HCT116 (cell line): ENCODE data around the gene ABCC1. TPM values are rescaled to one million over a fixed set of nuclear protein-coding genes. Genes with fewer than 3 reads are reported as not detected.
A peak's percentile ranks its signal among the peaks of the same experiment; 100 is the strongest.

Source experiments
- ATAC-seq: fragments of 200-7000 bp; cut with Tn5 transposase; 2 replicates; pipeline ENCODE4 v1.9.1; 2020; ENCODE audit warnings: mild to moderate bottlenecking, moderate library complexity
- BruUV-seq: library from RNA; stranded (reverse); fragments of 400-500 nt; replicated peaks from 2 replicates; lab custom pipeline; 2021; lab: Mats Ljungman, UMichigan
- CTCF ChIA-PET: fragments of 300-600 bp; sonication (Branson Sonifier 250); formaldehyde crosslinking; loops from one replicate; lab custom pipeline; 2021; ENCODE audit warnings: antibody characterized with exemption; lab: Charles Lee
- POLR2A ChIA-PET: fragments of 300-600, 350-600 bp; sonication (Branson Sonifier 250); formaldehyde crosslinking; loops from one replicate; lab custom pipeline; 2021; ENCODE audit warnings: antibody characterized with exemption; lab: Charles Lee
- RAD21 ChIA-PET, 2 experiments: fragments of 300-600 bp; sonication (Branson Sonifier 250); formaldehyde crosslinking; loops; one replicate each; lab custom pipeline; 2023; ENCODE audit warnings: low total read pairs in 2 of 2; ENCODE audit not compliant: uncharacterized antibody in 2 of 2, unreplicated experiment in 2 of 2, low non-redundant PET in 1 of 2; lab: Charles Lee
- DNase-seq: peaks from one replicate; pipeline ENCODE4 v3.0.0-alpha.2; 2010; ENCODE audit warnings: low read depth, low spot score
- H2AFZ ChIP-seq: fragments of 200-600 bp; shearing (Covaris generic), sonication (generic); 2 replicates; pipeline ENCODE4 v1.6.1; 2017; ENCODE audit warnings: low read depth, mixed run types, mixed read lengths, antibody characterized with exemption, low read length; ENCODE audit not compliant: poor library complexity, severe bottlenecking
- H3K27ac ChIP-seq: 2 replicates; pipeline ENCODE4 v1.5.1; 2012; ENCODE audit warnings: low read depth, low read length
- H3K27me3 ChIP-seq: fragments of 200-600 bp; sonication (generic); 2 replicates; pipeline ENCODE4 v1.6.1; 2016; ENCODE audit warnings: mixed run types, low read length, mixed read lengths; ENCODE audit not compliant: insufficient read depth
- H3K36me3 ChIP-seq, 2 experiments: fragments of 200-500 bp in 1 of 2; fragments of 200-600 bp in 1 of 2; sonication (Bioruptor generic) in 1 of 2; sonication (generic) in 1 of 2; 2 replicates each; pipeline versions ENCODE4 v1.5.1 to v1.6.1; 2014 to 2016; ENCODE audit warnings: low read length in 2 of 2, inconsistent platforms in 1 of 2, mixed read lengths in 1 of 2, mixed run types in 1 of 2; ENCODE audit not compliant: insufficient read depth in 2 of 2, control insufficient read depth in 1 of 2
- H3K4me1 ChIP-seq, 2 experiments: fragments of 200-600 bp in 1 of 2; sonication (generic) in 1 of 2; 2 replicates each; pipeline versions ENCODE4 v1.5.1 to v1.6.1; 2012 to 2017; ENCODE audit warnings: low read length in 2 of 2, inconsistent platforms in 1 of 2, mild to moderate bottlenecking in 1 of 2, mixed read lengths in 1 of 2, mixed run types in 1 of 2, moderate library complexity in 1 of 2; ENCODE audit not compliant: insufficient read depth in 2 of 2, control insufficient read depth in 1 of 2
- H3K4me2 ChIP-seq: fragments of 200-600 bp; sonication (generic); 2 replicates; pipeline ENCODE4 v1.6.1; 2017; ENCODE audit warnings: mixed run types, low read length, mixed read lengths
- H3K4me3 ChIP-seq, 2 experiments: fragments of 200-600 bp in 1 of 2; sonication (generic) in 1 of 2; replicated peaks in 1 of 2; 2 replicates each; pipeline ENCODE4 v1.5.1; 2011 to 2016; ENCODE audit warnings: low read length in 2 of 2, control low read depth in 1 of 2, low read depth in 1 of 2, mild to moderate bottlenecking in 1 of 2, mixed read lengths in 1 of 2, mixed run types in 1 of 2
- H3K79me2 ChIP-seq: fragments of 200-600 bp; sonication (generic); 2 replicates; pipeline ENCODE4 v1.6.1; 2017; ENCODE audit warnings: mild to moderate bottlenecking, mixed run types, low read length, moderate library complexity, mixed read lengths; ENCODE audit not compliant: insufficient read depth
- H3K9ac ChIP-seq: fragments of 200-600 bp; sonication (generic); 2 replicates; pipeline ENCODE4 v1.6.1; 2016; ENCODE audit warnings: low read length, mixed read lengths
- H3K9me2 ChIP-seq: fragments of 200-600 bp; sonication (generic), shearing (Covaris generic); 2 replicates; pipeline ENCODE4 v1.6.1; 2017; ENCODE audit warnings: mixed run types, mild to moderate bottlenecking, moderate library complexity; ENCODE audit not compliant: insufficient read depth
- H3K9me3 ChIP-seq, 2 experiments: fragments of 200-500 bp in 1 of 2; fragments of 200-600 bp in 1 of 2; sonication (Bioruptor generic) in 1 of 2; sonication (generic) in 1 of 2; 2 replicates each; pipeline ENCODE4 v1.6.1; 2014 to 2017; ENCODE audit warnings: low read length in 2 of 2, mixed read lengths in 2 of 2, inconsistent platforms in 1 of 2, low read depth in 1 of 2, mild to moderate bottlenecking in 1 of 2, mixed run types in 1 of 2, moderate library complexity in 1 of 2; ENCODE audit not compliant: control insufficient read depth in 1 of 2, insufficient read depth in 1 of 2
- H4K20me1 ChIP-seq: fragments of 200-600 bp; sonication (generic), shearing (Covaris generic); 2 replicates; pipeline ENCODE4 v1.6.1; 2017; ENCODE audit warnings: mixed run types, mild to moderate bottlenecking, moderate library complexity; ENCODE audit not compliant: insufficient read depth
- EGR1 ChIP-seq: IDR thresholded peaks from 2 replicates; pipeline ENCODE4 v1.6.1; 2012; ENCODE audit warnings: low read depth
- ELF1 ChIP-seq: IDR thresholded peaks from 2 replicates; pipeline ENCODE4 v1.6.1; 2012; ENCODE audit warnings: low read depth, borderline replicate concordance
- FOSL1 ChIP-seq: IDR thresholded peaks from 2 replicates; pipeline ENCODE4 v1.6.1; 2012; ENCODE audit warnings: low read depth
- POLR2A ChIP-seq: IDR thresholded peaks from 2 replicates; pipeline ENCODE4 v1.7.0; 2011; ENCODE audit warnings: borderline replicate concordance; ENCODE audit not compliant: insufficient read depth, insufficient read length; ENCODE audit errors: extremely low read depth
- POLR2AphosphoS5 ChIP-seq: IDR thresholded peaks from 2 replicates; pipeline ENCODE4 v1.6.1; 2011; ENCODE audit warnings: mild to moderate bottlenecking, low read depth, low read length, moderate library complexity
- RAD21 ChIP-seq: IDR thresholded peaks from 2 replicates; pipeline ENCODE4 v1.6.1; 2012; ENCODE audit warnings: low read depth, mild to moderate bottlenecking
- SIN3A ChIP-seq: IDR thresholded peaks from 2 replicates; pipeline ENCODE4 v1.6.1; 2012; ENCODE audit warnings: low read depth
- SP1 ChIP-seq: IDR thresholded peaks from 2 replicates; pipeline ENCODE4 v1.6.1; 2012; ENCODE audit warnings: low read depth
- TCF7L2 ChIP-seq: IDR thresholded peaks from 2 replicates; pipeline ENCODE4 v1.7.0; 2011; ENCODE audit warnings: borderline replicate concordance, inconsistent platforms; ENCODE audit not compliant: insufficient read depth, insufficient read length; ENCODE audit errors: extremely low read depth
- intact Hi-C: fragments of 100-400 bp; cut with micrococcal nuclease; formaldehyde crosslinking; loops from 2 replicates; pipeline ENCODE4 v1.10.0; 2022
- total RNA-seq: library from RNA; stranded (reverse); gene quantifications from one replicate; pipeline ENCODE4 v1.2.1, GENCODE V29; 2021; ENCODE audit not compliant: unreplicated experiment
- TF ChIP-seq, protein P1 (sequence below): IDR thresholded peaks from 2 replicates; pipeline ENCODE4 v1.6.1; 2012
- TF ChIP-seq, protein P2 (sequence below): IDR thresholded peaks from 2 replicates; pipeline ENCODE4 v1.6.1; 2012
- TF ChIP-seq, protein P3 (sequence below): IDR thresholded peaks from 2 replicates; pipeline ENCODE4 v1.6.1; 2011; ENCODE audit warnings: mild to moderate bottlenecking, low read length, moderate library complexity; ENCODE audit not compliant: insufficient replicate concordance; ENCODE audit errors: extremely low read depth

ABCC1 gene
- total RNA-seq, 1 experiment from 2014 or later: 61.9 TPM

DNA sequence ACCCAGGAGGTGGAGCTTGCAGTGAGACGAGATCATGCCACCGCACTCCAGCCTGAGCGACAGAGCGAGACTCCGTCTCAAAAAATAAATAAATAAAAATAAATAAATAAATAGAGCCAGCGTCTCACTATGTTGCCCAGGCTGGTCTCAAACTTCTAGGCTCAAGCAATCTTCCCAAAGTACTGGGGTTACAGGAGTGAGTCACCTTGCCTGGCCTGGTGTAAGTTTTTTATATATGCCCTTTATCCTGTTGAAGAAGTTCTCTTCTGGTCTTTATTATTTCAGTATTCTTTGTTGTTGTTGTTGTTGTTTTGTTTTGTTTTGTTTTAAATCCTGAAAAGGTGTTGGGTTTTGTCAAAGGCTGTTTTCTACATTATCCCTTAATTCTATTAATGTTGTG, 30.1 kb upstream of the ABCC1 start:
- CTCF ChIA-PET: no interaction called here
- no peak for DNase-seq

More for the DNA sequence above, 30.1 kb upstream of the ABCC1 start:
- Histone ChIP-seq H3K4me2 (peak overlapping the region; percentile 62; the same call in 1 of the 2 replicates), H3K79me2 (no peaks in the 10 kb centered on the region), H3K9ac (no peak overlapping the region), H3K27ac (no peak overlapping the region), H2AFZ (no peak overlapping the region), H3K4me1 (peaks cover 12 to 19% of the 10 kb centered on the region in 2 experiments), H3K27me3 (no peaks in the 10 kb centered on the region), H3K9me2 (no peaks in the 10 kb centered on the region), H4K20me1 (no peaks in the 10 kb centered on the region), H3K9me3 (no peaks in the 10 kb centered on the region; a peak in 1 of 4 replicates), H3K36me3 (no peaks in the 10 kb centered on the region), H3K4me3 (no peak overlapping the region)
- RAD21 ChIA-PET: no interaction called here
- POLR2A ChIA-PET: no interaction called here
- no TSS peak for BruUV-seq
- ATAC-seq: no peak
- no peak for TF ChIP-seq TCF7L2
- TF ChIP-seq SIN3A: no peak
- TF ChIP-seq ELF1: no peak
- TF ChIP-seq POLR2A: no peak
- TF ChIP-seq, protein P1, sequence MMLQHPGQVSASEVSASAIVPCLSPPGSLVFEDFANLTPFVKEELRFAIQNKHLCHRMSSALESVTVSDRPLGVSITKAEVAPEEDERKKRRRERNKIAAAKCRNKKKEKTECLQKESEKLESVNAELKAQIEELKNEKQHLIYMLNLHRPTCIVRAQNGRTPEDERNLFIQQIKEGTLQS: no peak
- TF ChIP-seq RAD21: no peak
- no peak for TF ChIP-seq FOSL1
- no peak for TF ChIP-seq EGR1
- TF ChIP-seq, protein P2, sequence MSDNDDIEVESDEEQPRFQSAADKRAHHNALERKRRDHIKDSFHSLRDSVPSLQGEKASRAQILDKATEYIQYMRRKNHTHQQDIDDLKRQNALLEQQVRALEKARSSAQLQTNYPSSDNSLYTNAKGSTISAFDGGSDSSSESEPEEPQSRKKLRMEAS: no peak
- TF ChIP-seq SP1: no peak
- TF ChIP-seq POLR2AphosphoS5: no peak
- TF ChIP-seq, protein P3, sequence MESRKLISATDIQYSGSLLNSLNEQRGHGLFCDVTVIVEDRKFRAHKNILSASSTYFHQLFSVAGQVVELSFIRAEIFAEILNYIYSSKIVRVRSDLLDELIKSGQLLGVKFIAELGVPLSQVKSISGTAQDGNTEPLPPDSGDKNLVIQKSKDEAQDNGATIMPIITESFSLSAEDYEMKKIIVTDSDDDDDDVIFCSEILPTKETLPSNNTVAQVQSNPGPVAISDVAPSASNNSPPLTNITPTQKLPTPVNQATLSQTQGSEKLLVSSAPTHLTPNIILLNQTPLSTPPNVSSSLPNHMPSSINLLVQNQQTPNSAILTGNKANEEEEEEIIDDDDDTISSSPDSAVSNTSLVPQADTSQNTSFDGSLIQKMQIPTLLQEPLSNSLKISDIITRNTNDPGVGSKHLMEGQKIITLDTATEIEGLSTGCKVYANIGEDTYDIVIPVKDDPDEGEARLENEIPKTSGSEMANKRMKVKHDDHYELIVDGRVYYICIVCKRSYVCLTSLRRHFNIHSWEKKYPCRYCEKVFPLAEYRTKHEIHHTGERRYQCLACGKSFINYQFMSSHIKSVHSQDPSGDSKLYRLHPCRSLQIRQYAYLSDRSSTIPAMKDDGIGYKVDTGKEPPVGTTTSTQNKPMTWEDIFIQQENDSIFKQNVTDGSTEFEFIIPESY: no peak
- intact Hi-C loops: no loop called here
